ENCODE data around the gene MRPL19. TPM values are rescaled to one million over a fixed set of nuclear protein-coding genes. Genes with fewer than 3 reads are reported as not detected.
A peak's percentile ranks its signal among the peaks of the same experiment; 100 is the strongest.

The MRPL19 gene
- total and polyA plus RNA-seq, 2 of the 13 experiments (the other 11 are each of a cell fraction or from before 2014, with no cell fraction given), result 43.2 to 163 TPM

DNA sequence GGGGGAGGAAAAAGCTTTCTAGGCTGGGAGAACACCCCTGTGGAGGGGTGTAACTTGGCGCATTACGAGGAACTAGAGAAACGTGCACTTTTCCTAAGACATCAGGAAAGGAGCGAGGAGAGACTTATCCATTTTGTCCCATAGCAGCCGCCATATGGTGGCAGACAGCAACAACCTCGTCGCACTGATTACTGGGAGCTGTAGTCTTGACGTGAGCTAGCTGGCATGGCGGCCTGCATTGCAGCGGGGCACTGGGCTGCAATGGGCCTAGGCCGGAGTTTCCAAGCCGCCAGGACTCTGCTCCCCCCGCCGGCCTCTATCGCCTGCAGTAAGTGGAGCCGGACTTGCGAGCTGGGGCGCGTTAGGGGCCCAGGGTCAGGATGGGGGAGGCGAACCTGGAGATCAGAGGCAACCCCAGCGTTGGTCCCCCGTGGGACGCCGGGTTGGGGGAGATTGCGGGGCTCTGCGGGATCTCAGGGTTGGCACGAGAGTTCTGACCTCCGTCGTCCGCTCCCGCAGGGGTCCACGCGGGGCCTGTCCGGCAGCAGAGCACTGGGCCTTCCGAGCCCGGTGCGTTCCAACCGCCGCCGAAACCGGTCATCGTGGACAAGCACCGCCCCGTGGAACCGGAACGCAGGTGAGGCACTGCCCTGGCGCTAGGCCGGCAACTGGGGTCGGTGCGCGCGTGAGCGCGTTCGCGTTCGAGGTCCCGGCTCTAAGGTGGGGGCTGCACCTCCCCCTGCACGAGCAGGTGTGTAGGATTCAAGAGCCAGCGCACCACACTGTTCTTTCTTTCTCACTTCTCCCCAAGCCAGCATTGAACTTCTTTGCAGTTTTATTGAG lies at the start of gene MRPL19 (continued):
- TF ChIP-seq, protein P1, sequence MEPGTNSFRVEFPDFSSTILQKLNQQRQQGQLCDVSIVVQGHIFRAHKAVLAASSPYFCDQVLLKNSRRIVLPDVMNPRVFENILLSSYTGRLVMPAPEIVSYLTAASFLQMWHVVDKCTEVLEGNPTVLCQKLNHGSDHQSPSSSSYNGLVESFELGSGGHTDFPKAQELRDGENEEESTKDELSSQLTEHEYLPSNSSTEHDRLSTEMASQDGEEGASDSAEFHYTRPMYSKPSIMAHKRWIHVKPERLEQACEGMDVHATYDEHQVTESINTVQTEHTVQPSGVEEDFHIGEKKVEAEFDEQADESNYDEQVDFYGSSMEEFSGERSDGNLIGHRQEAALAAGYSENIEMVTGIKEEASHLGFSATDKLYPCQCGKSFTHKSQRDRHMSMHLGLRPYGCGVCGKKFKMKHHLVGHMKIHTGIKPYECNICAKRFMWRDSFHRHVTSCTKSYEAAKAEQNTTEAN (CRISPR knock-in tag; conservative IDR thresholded peaks at IDR 0.05), result 0 out of 2 replicates have a peak, but pooled peaks have one; percentile 44
- TF ChIP-seq TP53 (CRISPR knock-in tag; conservative IDR thresholded peaks at IDR 0.05) (peak; percentile 50), ZNF878 (CRISPR knock-in tag; IDR thresholded peaks at IDR 0.05) (no peak), ZNF891 (CRISPR knock-in tag; IDR thresholded peaks at IDR 0.05) (peak; percentile 88), ZNF781 (CRISPR knock-in tag; IDR thresholded peaks at IDR 0.05; ENCODE audit: borderline replicate concordance, not compliant biosample characterization) (peak; percentile 98), TEAD2 (CRISPR knock-in tag; IDR thresholded peaks at IDR 0.05) (no peak), EP300 (IDR thresholded peaks at IDR 0.05; ENCODE audit: low read depth in 2 of 2, low read length in 2 of 2) (no peak), EP300 (CRISPR knock-in tag; IDR thresholded peaks at IDR 0.05; ENCODE audit: borderline replicate concordance) (peak; percentile 25), ZNF382 (CRISPR knock-in tag; IDR thresholded peaks at IDR 0.05; ENCODE audit: borderline replicate concordance) (no peak), BORCS8-MEF2B (CRISPR knock-in tag; IDR thresholded peaks at IDR 0.05) (peak; percentile 64; the same call in 1 of the 2 replicates), MBD4 (IDR thresholded peaks at IDR 0.05; ENCODE audit: borderline replicate concordance, low read length) (no peak), ZNF709 (CRISPR knock-in tag; IDR thresholded peaks at IDR 0.05) (peak; percentile 98), SALL2 (CRISPR knock-in tag; IDR thresholded peaks at IDR 0.05) (peak; percentile 87; the same call in 1 of the 2 replicates), KDM6A (CRISPR knock-in tag; IDR thresholded peaks at IDR 0.05; ENCODE audit: low read depth) (peak; percentile 60; the same call in 1 of the 2 replicates), MATR3 (CRISPR knock-in tag; IDR thresholded peaks at IDR 0.05) (no peak), ZNF619 (CRISPR knock-in tag; IDR thresholded peaks at IDR 0.05) (no peak), SOX13 (IDR thresholded peaks at IDR 0.05) (no peak), SOX13 (CRISPR knock-in tag; conservative IDR thresholded peaks at IDR 0.05 in 1 of 2, IDR thresholded peaks at IDR 0.05 in 1 of 2) (0 out of 4 replicates have a peak, but pooled peaks of 1 of the 2 experiments have one; percentile 51), PHF21A (CRISPR knock-in tag; IDR thresholded peaks at IDR 0.05) (no peak; the same call in 1 of the 2 replicates), HHEX (CRISPR knock-in tag; IDR thresholded peaks at IDR 0.05) (peak; percentile 58; the same call in 1 of the 2 replicates), ZNF724P (CRISPR knock-in tag; IDR thresholded peaks at IDR 0.05; ENCODE audit: borderline replicate concordance) (peak; percentile 92; the same call in 1 of the 2 replicates)
- TF ChIP-seq, protein P2, sequence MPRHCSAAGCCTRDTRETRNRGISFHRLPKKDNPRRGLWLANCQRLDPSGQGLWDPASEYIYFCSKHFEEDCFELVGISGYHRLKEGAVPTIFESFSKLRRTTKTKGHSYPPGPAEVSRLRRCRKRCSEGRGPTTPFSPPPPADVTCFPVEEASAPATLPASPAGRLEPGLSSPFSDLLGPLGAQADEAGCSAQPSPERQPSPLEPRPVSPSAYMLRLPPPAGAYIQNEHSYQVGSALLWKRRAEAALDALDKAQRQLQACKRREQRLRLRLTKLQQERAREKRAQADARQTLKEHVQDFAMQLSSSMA (CRISPR knock-in tag; IDR thresholded peaks at IDR 0.05), result no peak; the same call in 1 of the 2 replicates
- TF ChIP-seq, protein P3, sequence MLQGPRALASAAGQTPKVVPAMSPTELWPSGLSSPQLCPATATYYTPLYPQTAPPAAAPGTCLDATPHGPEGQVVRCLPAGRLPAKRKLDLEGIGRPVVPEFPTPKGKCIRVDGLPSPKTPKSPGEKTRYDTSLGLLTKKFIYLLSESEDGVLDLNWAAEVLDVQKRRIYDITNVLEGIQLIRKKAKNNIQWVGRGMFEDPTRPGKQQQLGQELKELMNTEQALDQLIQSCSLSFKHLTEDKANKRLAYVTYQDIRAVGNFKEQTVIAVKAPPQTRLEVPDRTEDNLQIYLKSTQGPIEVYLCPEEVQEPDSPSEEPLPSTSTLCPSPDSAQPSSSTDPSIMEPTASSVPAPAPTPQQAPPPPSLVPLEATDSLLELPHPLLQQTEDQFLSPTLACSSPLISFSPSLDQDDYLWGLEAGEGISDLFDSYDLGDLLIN (CRISPR knock-in tag; IDR thresholded peaks at IDR 0.05; ENCODE audit: borderline replicate concordance), result peak; percentile 57; the same call in 1 of the 2 replicates
- TF ChIP-seq, protein P4, sequence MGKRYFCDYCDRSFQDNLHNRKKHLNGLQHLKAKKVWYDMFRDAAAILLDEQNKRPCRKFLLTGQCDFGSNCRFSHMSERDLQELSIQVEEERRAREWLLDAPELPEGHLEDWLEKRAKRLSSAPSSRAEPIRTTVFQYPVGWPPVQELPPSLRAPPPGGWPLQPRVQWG (CRISPR knock-in tag; IDR thresholded peaks at IDR 0.05; ENCODE audit: borderline replicate concordance, low read depth), result no peak
- TF ChIP-seq, protein P5, sequence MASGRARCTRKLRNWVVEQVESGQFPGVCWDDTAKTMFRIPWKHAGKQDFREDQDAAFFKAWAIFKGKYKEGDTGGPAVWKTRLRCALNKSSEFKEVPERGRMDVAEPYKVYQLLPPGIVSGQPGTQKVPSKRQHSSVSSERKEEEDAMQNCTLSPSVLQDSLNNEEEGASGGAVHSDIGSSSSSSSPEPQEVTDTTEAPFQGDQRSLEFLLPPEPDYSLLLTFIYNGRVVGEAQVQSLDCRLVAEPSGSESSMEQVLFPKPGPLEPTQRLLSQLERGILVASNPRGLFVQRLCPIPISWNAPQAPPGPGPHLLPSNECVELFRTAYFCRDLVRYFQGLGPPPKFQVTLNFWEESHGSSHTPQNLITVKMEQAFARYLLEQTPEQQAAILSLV (CRISPR knock-in tag; IDR thresholded peaks at IDR 0.05; ENCODE audit: borderline replicate concordance), result peak; percentile 98

Data from HepG2 (cell line).